Measurements from ENCODE around the gene MIEF2.

MIEF2 gene

DNA sequence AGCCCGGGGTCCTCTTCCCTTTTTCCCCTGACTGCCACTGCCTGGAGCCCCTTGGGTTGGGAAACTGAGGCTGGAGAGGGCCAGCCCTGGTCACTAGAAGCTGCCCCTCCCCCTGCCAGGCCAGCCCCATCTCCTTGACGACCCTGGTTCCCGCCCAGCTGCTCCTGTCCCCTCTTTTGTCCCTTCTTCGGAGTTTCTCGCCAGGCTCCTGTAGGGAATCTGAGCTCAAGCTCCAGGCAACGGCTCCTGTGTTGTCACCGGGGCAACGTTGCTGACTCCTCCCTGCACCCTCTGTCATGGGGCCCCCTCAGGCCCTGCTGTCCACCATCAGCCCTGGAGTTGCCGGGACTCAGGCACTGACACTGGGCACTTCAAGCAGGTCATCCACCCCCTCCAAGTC is 29.3 kb upstream of the MIEF2 start:
- H3K27me3 Mint-ChIP-seq (ENCODE audit: low read depth, poor library complexity): peaks cover 3% of the 10 kb centered on the region
- H3K36me3 Mint-ChIP-seq (ENCODE audit: low read depth): peaks cover 10% of the 10 kb centered on the region
- DNase-seq: peak; percentile 40
- no peak for TF ChIP-seq CTCF (IDR thresholded peaks at IDR 0.05)
- peak overlapping the region; percentile 66 for H3K4me3 Mint-ChIP-seq
- H3K9me3 Mint-ChIP-seq: no peaks in the 10 kb centered on the region
- H3K4me1 Mint-ChIP-seq: peaks cover 60% of the 10 kb centered on the region
- peak overlapping the region; percentile 74 for H3K27ac Mint-ChIP-seq

DNA sequence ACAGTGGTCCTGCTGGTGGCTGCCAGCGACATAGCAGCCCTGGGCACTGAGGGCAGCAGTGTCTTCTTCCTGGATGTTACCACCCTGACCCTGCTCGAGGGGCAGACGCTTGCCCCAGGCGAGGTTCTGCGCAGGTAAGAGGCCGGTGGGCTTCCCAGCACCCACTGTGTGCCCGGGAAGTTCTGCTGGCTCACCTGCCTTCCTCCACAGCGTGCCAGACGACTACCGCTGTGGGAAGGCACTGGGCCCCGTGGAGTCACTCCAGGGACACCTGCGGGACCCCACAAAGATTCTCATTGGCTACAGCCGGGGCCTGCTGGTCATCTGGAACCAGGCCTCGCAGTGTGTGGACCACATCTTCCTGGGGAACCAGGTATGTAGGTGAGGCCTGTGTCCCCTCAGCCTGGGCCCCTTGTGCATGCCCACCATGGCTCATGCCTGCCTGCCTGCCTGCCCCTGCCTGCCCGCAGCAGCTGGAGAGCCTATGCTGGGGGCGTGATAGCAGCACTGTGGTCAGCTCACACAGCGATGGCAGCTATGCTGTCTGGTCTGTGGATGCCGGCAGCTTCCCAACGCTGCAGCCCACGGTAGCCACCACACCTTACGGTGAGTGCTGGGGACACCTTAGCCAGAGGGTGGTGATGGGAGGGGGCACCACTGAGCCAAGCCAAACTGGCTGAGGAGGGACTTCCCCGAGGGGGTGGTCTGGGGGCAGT is 26.5 kb upstream of the MIEF2 start:
- no peaks in the 10 kb centered on the region for H3K27me3 Mint-ChIP-seq (ENCODE audit: low read depth, poor library complexity)
- H3K4me1 Mint-ChIP-seq: peaks cover 33% of the 10 kb centered on the region
- no peaks in the 10 kb centered on the region for H3K9me3 Mint-ChIP-seq
- H3K36me3 Mint-ChIP-seq (ENCODE audit: low read depth): peaks cover 25% of the 10 kb centered on the region
- TF ChIP-seq CTCF (IDR thresholded peaks at IDR 0.05): no peak
- DNase-seq: no peak
- H3K27ac Mint-ChIP-seq: no peak overlapping the region
- no peak overlapping the region for H3K4me3 Mint-ChIP-seq

DNA sequence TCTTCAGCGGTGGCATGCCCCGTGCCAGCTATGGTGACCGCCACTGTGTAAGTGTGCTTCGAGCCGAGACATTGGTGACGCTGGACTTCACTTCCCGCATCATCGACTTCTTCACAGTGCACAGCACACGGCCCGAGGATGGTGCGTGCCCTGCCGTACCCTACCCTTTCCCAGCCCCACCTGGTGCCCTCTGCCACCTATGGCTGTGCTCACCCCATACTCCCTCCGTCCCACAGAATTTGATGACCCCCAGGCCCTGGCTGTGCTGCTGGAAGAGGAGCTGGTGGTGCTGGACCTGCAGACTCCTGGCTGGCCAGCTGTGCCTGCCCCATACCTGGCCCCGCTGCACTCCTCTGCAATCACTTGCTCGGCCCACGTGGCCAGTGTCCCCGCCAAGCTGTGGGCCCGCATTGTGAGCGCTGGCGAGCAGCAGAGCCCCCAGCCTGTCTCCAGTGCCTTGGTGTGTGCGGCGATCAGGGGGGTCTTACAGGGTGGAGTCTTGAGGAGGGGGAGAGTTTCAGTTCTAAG is 25.5 kb upstream of the MIEF2 start:
- no peaks in the 10 kb centered on the region for H3K9me3 Mint-ChIP-seq
- DNase-seq: no peak
- peaks cover 33% of the 10 kb centered on the region for H3K36me3 Mint-ChIP-seq (ENCODE audit: low read depth)
- peaks cover 24% of the 10 kb centered on the region for H3K4me1 Mint-ChIP-seq
- no peaks in the 10 kb centered on the region for H3K27me3 Mint-ChIP-seq (ENCODE audit: low read depth, poor library complexity)
- no peak overlapping the region for H3K4me3 Mint-ChIP-seq
- no peak for TF ChIP-seq CTCF (IDR thresholded peaks at IDR 0.05)
- no peak overlapping the region for H3K27ac Mint-ChIP-seq

DNA sequence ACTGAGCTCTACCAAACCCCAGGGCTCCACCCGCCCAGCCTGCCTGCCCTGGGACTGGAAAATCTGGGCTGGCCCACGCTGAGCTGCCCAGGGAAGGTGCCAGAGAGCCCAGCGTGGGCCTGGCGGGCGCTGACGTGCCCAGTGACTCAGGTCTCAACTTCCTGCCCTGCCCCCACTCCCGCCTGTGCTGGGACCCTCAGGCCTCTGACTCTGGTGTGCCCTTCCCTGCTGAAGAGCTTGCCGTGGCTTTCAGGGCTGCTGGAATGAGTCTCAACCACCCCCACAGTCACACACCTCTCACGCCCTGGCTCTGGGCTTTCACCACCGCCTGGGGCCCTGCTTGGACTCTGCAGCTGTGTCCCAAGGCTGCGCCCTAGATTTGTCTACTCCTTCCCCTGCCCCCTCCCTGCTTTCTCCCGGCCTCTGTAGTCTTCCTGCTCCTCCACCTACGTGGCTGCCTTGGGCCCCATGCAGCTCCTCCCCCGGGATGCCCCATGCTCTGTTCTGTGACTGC is 24.7 kb upstream of the MIEF2 start:
- TF ChIP-seq CTCF (IDR thresholded peaks at IDR 0.05): no peak
- H3K4me3 Mint-ChIP-seq: no peak overlapping the region
- DNase-seq: no peak

GRCh38 chr17:18236494-18236893 is 24.0 kb upstream of the MIEF2 start:
- Mint-ChIP-seq H3K27me3 (ENCODE audit: low read depth, poor library complexity) (no peaks in the 10 kb centered on the region), H3K27ac (no peak overlapping the region), H3K4me1 (peaks cover 10% of the 10 kb centered on the region), H3K4me3 (no peak overlapping the region), H3K36me3 (ENCODE audit: low read depth) (peaks cover 33% of the 10 kb centered on the region), H3K9me3 (no peaks in the 10 kb centered on the region)
- TF ChIP-seq CTCF (IDR thresholded peaks at IDR 0.05): no peak
- DNase-seq: no peak

More for the DNA sequence above, 24.7 kb upstream of the MIEF2 start:
- Mint-ChIP-seq H3K9me3 (no peaks in the 10 kb centered on the region), H3K36me3 (ENCODE audit: low read depth) (peaks cover 33% of the 10 kb centered on the region), H3K4me1 (peaks cover 17% of the 10 kb centered on the region), H3K27ac (peak overlapping the region; percentile 48), H3K27me3 (ENCODE audit: low read depth, poor library complexity) (no peaks in the 10 kb centered on the region)

GRCh38 chr17:18237461-18237860 is 23.0 kb upstream of the MIEF2 start:
- peaks cover 4% of the 10 kb centered on the region for H3K4me1 Mint-ChIP-seq
- no peak overlapping the region for H3K27ac Mint-ChIP-seq
- no peak overlapping the region for H3K4me3 Mint-ChIP-seq
- DNase-seq: no peak
- H3K9me3 Mint-ChIP-seq: no peaks in the 10 kb centered on the region
- no peak for TF ChIP-seq CTCF (IDR thresholded peaks at IDR 0.05)
- peaks cover 33% of the 10 kb centered on the region for H3K36me3 Mint-ChIP-seq (ENCODE audit: low read depth)
- H3K27me3 Mint-ChIP-seq (ENCODE audit: low read depth, poor library complexity): no peaks in the 10 kb centered on the region
